ENCODE measurements around the gene PPP1R36.
A peak's percentile ranks its signal among the peaks of the same experiment; 100 is the strongest.

The PPP1R36 gene

GRCh38 chr14:64636208-64636979 lies 86.6 kb downstream of the PPP1R36 start:
- no peak overlapping the region for H3K4me3 ChIP-seq (ENCODE audit: low read depth, low read length)

GRCh38 chr14:64636980-64637429 lies 87.2 kb downstream of the PPP1R36 start:
- TF ChIP-seq, protein P1, sequence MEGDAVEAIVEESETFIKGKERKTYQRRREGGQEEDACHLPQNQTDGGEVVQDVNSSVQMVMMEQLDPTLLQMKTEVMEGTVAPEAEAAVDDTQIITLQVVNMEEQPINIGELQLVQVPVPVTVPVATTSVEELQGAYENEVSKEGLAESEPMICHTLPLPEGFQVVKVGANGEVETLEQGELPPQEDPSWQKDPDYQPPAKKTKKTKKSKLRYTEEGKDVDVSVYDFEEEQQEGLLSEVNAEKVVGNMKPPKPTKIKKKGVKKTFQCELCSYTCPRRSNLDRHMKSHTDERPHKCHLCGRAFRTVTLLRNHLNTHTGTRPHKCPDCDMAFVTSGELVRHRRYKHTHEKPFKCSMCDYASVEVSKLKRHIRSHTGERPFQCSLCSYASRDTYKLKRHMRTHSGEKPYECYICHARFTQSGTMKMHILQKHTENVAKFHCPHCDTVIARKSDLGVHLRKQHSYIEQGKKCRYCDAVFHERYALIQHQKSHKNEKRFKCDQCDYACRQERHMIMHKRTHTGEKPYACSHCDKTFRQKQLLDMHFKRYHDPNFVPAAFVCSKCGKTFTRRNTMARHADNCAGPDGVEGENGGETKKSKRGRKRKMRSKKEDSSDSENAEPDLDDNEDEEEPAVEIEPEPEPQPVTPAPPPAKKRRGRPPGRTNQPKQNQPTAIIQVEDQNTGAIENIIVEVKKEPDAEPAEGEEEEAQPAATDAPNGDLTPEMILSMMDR (conservative IDR thresholded peaks at IDR 0.05; ENCODE audit: low read depth, low read length), result no peak
- no peak overlapping the region for H3K4me3 ChIP-seq (ENCODE audit: low read depth, low read length)
- DNase-seq (ENCODE audit: low read depth), result no peak

More at GRCh38 chr14:64636208-64636979, 86.6 kb downstream of the PPP1R36 start:
- peak; percentile 73 for DNase-seq (ENCODE audit: low read depth)
- TF ChIP-seq, protein P1 (conservative IDR thresholded peaks at IDR 0.05; ENCODE audit: low read depth, low read length), result peak; percentile 87

- peak; percentile 55 for DNase-seq (ENCODE audit: low read depth)
Observed at GRCh38 chr14:64637735-64638473, 88.1 kb downstream of the PPP1R36 start.

DNA sequence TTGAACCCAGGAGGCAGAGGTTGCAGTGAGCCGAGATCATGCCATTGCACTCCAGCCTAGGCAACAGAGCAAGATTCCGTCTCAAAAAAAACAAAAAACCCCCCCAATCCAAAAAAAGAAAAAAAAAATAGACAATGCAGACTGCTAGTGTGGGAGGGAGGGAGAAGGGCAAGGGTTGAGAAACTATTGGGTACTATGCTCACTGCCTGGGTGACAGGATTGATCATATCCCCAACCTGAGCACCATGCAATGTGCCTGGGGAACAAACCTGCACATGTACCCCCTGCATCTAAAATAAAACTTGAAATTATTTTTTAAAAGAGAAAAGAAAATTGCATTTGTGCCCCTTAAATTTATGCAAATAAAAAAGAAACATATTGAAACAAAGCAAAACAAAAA lies 88.9 kb downstream of the PPP1R36 start:
- H3K4me3 ChIP-seq (ENCODE audit: low read depth, low read length), result no peak overlapping the region
- no peak for DNase-seq (ENCODE audit: low read depth)
- TF ChIP-seq, protein P1 (conservative IDR thresholded peaks at IDR 0.05; ENCODE audit: low read depth, low read length), result no peak

More at GRCh38 chr14:64637735-64638473, 88.1 kb downstream of the PPP1R36 start:
- H3K4me3 ChIP-seq (ENCODE audit: low read depth, low read length), result no peak overlapping the region
- TF ChIP-seq, protein P1 (conservative IDR thresholded peaks at IDR 0.05; ENCODE audit: low read depth, low read length), result no peak

Measured in choroid plexus epithelial cell (primary cell).